Muscle of arm (tissue), 12 donors: ENCODE results near the gene OR10G8. TPM values are rescaled to one million over a fixed set of nuclear protein-coding genes. Genes with fewer than 3 reads are reported as not detected.

ENCODE experiments used
- DNase-seq: peaks from one replicate; pipeline ENCODE4 v3.0.0-alpha.2; 2013
- polyA plus RNA-seq, 12 donors: library from polyadenylated mRNA; unstranded; fragments of 120-200 nt; gene quantifications; one replicate each; pipeline ENCODE4 v1.2.1, GENCODE V29; 2013; ENCODE audit not compliant: insufficient read length in 12 of 12

OR10G8 gene
- polyA plus RNA-seq, 12 donors, result not detected

DNA sequence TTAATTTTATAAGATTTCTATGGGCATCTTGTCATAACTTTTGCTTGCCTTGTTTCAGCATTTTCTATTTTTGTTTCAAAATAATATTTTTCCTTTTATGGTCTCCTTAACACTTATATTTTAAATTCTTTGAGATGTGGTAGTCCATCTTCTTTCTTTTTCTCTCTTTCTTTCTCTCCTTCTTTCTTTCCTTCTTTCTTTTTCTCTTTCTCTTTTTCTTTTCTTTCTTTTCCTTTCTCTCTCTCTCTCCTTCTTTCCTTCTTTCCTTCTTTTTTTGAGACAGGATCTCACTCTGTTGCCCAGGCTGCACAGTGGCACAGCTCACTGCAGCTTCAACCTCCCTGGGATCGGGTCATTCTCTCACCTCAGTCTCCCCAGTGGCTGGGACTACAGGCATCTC lies 50.7 kb downstream of the OR10G8 start:
- no peak for DNase-seq

DNA sequence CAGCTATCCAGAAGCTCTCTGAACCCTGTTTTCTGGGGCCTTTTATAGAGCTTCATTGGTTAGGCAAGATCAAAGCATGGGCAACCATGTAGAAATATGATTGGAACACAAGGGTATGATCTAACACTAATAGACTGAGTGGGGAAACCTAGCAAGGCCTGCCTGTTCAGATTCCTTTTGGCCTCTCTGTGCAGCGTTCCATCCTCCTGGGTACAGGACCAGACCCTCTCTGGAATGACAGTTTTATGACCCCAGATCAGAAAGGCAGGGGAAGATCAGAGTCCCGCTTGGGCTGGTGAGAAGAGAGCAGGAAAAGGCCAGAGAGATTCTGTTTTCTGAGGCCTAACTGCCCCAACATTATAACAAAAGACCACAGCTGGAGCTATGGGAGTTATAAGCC lies 52.0 kb downstream of the OR10G8 start:
- DNase-seq, result no peak

DNA sequence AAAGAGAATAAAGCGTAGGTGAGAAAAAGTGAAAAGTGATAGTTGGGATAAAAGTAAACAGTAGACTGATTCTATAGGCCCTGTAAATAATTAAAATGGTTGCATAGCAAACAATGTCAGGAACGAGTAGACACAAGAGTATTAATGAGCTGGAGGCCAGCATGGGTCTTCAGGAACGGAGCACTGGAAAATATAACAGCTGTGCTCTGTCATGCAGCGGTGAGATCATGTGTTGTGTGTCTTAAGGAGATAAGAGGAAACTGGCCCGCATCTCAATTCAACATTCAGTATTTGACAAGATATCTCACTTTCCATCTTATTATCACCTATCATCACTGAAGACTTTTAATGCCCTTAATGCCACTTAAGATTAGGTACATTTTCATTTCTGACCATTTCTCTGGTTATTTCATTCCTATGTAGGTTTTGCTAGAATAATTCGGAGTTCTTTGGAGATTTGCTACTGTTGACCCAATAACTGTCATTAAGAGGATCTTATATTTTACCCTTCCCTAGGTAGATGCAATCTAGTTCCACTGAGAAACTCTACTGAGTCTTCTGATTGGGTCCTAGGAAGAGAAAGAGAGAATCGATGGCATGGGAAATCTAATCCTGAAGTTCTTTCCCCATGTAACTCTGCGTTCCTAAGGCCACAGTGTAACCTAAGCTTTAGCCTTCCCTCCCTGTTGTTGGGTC lies 53.2 kb downstream of the OR10G8 start:
- DNase-seq, result no peak

Other genes with a start within 250 kb of the OR10G8 start
- gene OR6M1, start 220.4 kb upstream of the OR10G8 start, polyA plus RNA-seq, result not detected
- gene TMEM225, start 141.1 kb upstream of the OR10G8 start, polyA plus RNA-seq, result not detected
- under 1 TPM in 6 of 12 donors, not detected in 6; 0.05 to 0.12 (median 0.09) TPM for gene OR8D4, start 124.6 kb upstream of the OR10G8 start, polyA plus RNA-seq
- gene OR4D5, start 87.2 kb upstream of the OR10G8 start, polyA plus RNA-seq, result not detected
- not detected for gene OR6T1, start 83.0 kb upstream of the OR10G8 start, polyA plus RNA-seq
- gene OR10S1, start 49.0 kb upstream of the OR10G8 start, polyA plus RNA-seq, result not detected
- gene OR10G6, start 31.6 kb upstream of the OR10G8 start, polyA plus RNA-seq, result not detected
- not detected for gene OR10G4, start 13.8 kb upstream of the OR10G8 start, polyA plus RNA-seq
- gene OR10G9, start 3.8 kb upstream of the OR10G8 start, polyA plus RNA-seq, result not detected
- gene OR10G7, start 14.5 kb downstream of the OR10G8 start, polyA plus RNA-seq, result under 1 TPM in 1 of 12 donors, not detected in 11; 0.20 TPM
- 100 to 1,000 TPM in 8 of 12 donors, 10 to 100 TPM in 3, not detected in 1; 52.6 to 171 (median 113) TPM for gene VWA5A, start 88.7 kb downstream of the OR10G8 start, polyA plus RNA-seq
- gene OR10D3, start 156.5 kb downstream of the OR10G8 start, polyA plus RNA-seq, result under 1 TPM in 1 of 12 donors, not detected in 11; 0.03 TPM
- gene OR8G1, start 214.3 kb downstream of the OR10G8 start, polyA plus RNA-seq, result under 1 TPM in 1 of 12 donors, not detected in 11; 0.04 TPM
- gene OR8G5, start 229.6 kb downstream of the OR10G8 start, polyA plus RNA-seq, result under 1 TPM in 4 of 12 donors, not detected in 8; 0.14 to 0.20 (median 0.16) TPM